Tracheal epithelial cell (primary cell): ENCODE results near the gene NME3. TPM values are rescaled to one million over a fixed set of nuclear protein-coding genes. Genes with fewer than 3 reads are reported as not detected.

Source experiments
- total RNA-seq: library from RNA; depleted of rRNA; stranded (reverse); fragments of >200 nt; gene quantifications from 2 replicates; pipeline ENCODE4 v1.2.1, GENCODE V29; 2014

NME3 gene
- 114 and 146 TPM in 2 replicates for total RNA-seq

GRCh38 chr16:1771188-1771863, at the start of gene NME3:
NME3 (minus strand) TSS chr16:1771543; CDS start chr16:1771534, 9 bp downstream.

GRCh38 chr16:1793578-1794220, 22.4 kb upstream of the NME3 start, which contains the start of gene IGFALS:
IGFALS (minus strand) TSS chr16:1793705; CDS start chr16:1793652, 53 bp downstream.

GRCh38 chr16:1782408-1783264, 11.3 kb upstream of the NME3 start, which contains the start of the genes NUBP2 and SPSB3:
NUBP2 (plus strand) TSS chr16:1782960; CDS start chr16:1783021, 61 bp downstream.
SPSB3 (minus strand) TSS chr16:1782571; CDS start chr16:1781483, 1,088 bp downstream.

GRCh38 chr16:1772908-1773702, 1.8 kb upstream of the NME3 start, which contains the start of gene MRPS34:
MRPS34 (minus strand) TSS chr16:1773134; CDS start chr16:1773119, 15 bp downstream.

GRCh38 chr16:1772362-1772907, 1.1 kb upstream of the NME3 start, which contains the start of gene EME2:
EME2 (plus strand) TSS chr16:1772810; CDS start chr16:1773228, 418 bp downstream.

Other genes with a start within 250 kb of the NME3 start
- under 0.01 and 0.72 TPM in 2 replicates for gene TMEM204, start 237.9 kb downstream of the NME3 start, total RNA-seq
- gene IFT140, start 159.5 kb downstream of the NME3 start, total RNA-seq: 13.9 and 17.8 TPM in 2 replicates
- 4.0 and 6.5 TPM in 2 replicates for gene CRAMP1, start 159.2 kb downstream of the NME3 start, total RNA-seq
- gene JPT2, start 93.3 kb downstream of the NME3 start, total RNA-seq: 75.2 and 122 TPM in 2 replicates
- 20.0 and 22.2 TPM in 2 replicates for gene MAPK8IP3, start 65.3 kb downstream of the NME3 start, total RNA-seq
- 2.8 and 17.8 TPM in 2 replicates for gene EME2, start 1.3 kb upstream of the NME3 start, total RNA-seq
- gene MRPS34, start 1.6 kb upstream of the NME3 start, total RNA-seq: 91.8 and 93.1 TPM in 2 replicates
- gene SPSB3, start 11.0 kb upstream of the NME3 start, total RNA-seq: 54.2 and 59.3 TPM in 2 replicates
- gene NUBP2, start 11.4 kb upstream of the NME3 start, total RNA-seq: 82.7 and 111 TPM in 2 replicates
- gene IGFALS, start 22.2 kb upstream of the NME3 start, total RNA-seq: under 0.01 TPM in 1 of 2 replicates, not detected in the other
- gene HAGH, start 55.3 kb upstream of the NME3 start, total RNA-seq: 68.2 and 75.2 TPM in 2 replicates
- 56.5 and 106 TPM in 2 replicates for gene FAHD1, start 55.7 kb upstream of the NME3 start, total RNA-seq
- 0.24 TPM in 1 of 2 replicates, not detected in the other for gene MEIOB, start 100.6 kb upstream of the NME3 start, total RNA-seq
- 0.24 TPM in 1 of 2 replicates, not detected in the other for gene HS3ST6, start 146.9 kb upstream of the NME3 start, total RNA-seq
- 0.85 and 1.9 TPM in 2 replicates for gene MSRB1, start 171.7 kb upstream of the NME3 start, total RNA-seq
- 0.24 TPM in 1 of 2 replicates, not detected in the other for gene RPL3L, start 183.1 kb upstream of the NME3 start, total RNA-seq
- 114 and 124 TPM in 2 replicates for gene NDUFB10, start 188.0 kb upstream of the NME3 start, total RNA-seq
- gene RPS2, start 193.3 kb upstream of the NME3 start, total RNA-seq: 2,434 and 3,731 TPM in 2 replicates
- gene RNF151, start 195.3 kb upstream of the NME3 start, total RNA-seq: 0.85 TPM in 1 of 2 replicates, not detected in the other
- 65.9 and 82.9 TPM in 2 replicates for gene TBL3, start 200.5 kb upstream of the NME3 start, total RNA-seq
- gene NOXO1, start 209.9 kb upstream of the NME3 start, total RNA-seq: 1.2 and 2.6 TPM in 2 replicates
- 8.9 and 24.9 TPM in 2 replicates for gene GFER, start 212.7 kb upstream of the NME3 start, total RNA-seq
- gene SYNGR3, start 218.4 kb upstream of the NME3 start, total RNA-seq: 4.7 and 4.8 TPM in 2 replicates
- gene ZNF598, start 238.3 kb upstream of the NME3 start, total RNA-seq: 28.0 and 31.8 TPM in 2 replicates
- gene NPW, start 248.2 kb upstream of the NME3 start, total RNA-seq: under 0.01 and 1.4 TPM in 2 replicates